Ishikawa (cell line): ENCODE data around the gene TSPEAR.
"Not testable (repeated sequence)": the region's sequence is repeated elsewhere in the genome, so short reads cannot be mapped to it uniquely, and the experiment has no call there.

Experiments
- CEBPB ChIP-seq: IDR thresholded peaks from 2 replicates; pipeline ENCODE4 v1.6.1; 2012
- CREB1 ChIP-seq: IDR thresholded peaks from 2 replicates; pipeline ENCODE4 v1.6.1; 2012; ENCODE audit warnings: low read depth
- EGR1 ChIP-seq: IDR thresholded peaks from 2 replicates; pipeline ENCODE4 v1.6.1; 2012
- EP300 ChIP-seq: IDR thresholded peaks from 2 replicates; pipeline ENCODE4 v1.6.1; 2012; ENCODE audit warnings: borderline replicate concordance
- FOXM1 ChIP-seq: IDR thresholded peaks from 2 replicates; pipeline ENCODE4 v1.6.1; 2012; ENCODE audit warnings: low read depth, borderline replicate concordance
- NFIC ChIP-seq: IDR thresholded peaks from 2 replicates; pipeline ENCODE4 v1.6.1; 2012
- RAD21 ChIP-seq: IDR thresholded peaks from 2 replicates; pipeline ENCODE4 v1.6.1; 2012; ENCODE audit warnings: low read depth
- TAF1 ChIP-seq: IDR thresholded peaks from 2 replicates; pipeline ENCODE4 v1.6.1; 2012; ENCODE audit warnings: low read depth, mild to moderate bottlenecking
- TCF12 ChIP-seq: IDR thresholded peaks from 2 replicates; pipeline ENCODE4 v1.6.1; 2012; ENCODE audit warnings: low read depth
- TEAD4 ChIP-seq: IDR thresholded peaks from 2 replicates; pipeline ENCODE4 v1.6.1; 2012
- YY1 ChIP-seq: IDR thresholded peaks from 2 replicates; pipeline ENCODE4 v1.6.1; 2012; ENCODE audit warnings: low read depth
- ZBTB7A ChIP-seq: IDR thresholded peaks from 2 replicates; pipeline ENCODE4 v1.6.1; 2012; ENCODE audit warnings: low read depth
- TF ChIP-seq, protein P1 (sequence below): IDR thresholded peaks from 2 replicates; pipeline ENCODE4 v1.6.1; 2012
- TF ChIP-seq, protein P2 (sequence below): IDR thresholded peaks from 2 replicates; pipeline ENCODE4 v1.6.1; 2012
- TF ChIP-seq, protein P3 (sequence below): IDR thresholded peaks from 2 replicates; pipeline ENCODE4 v1.6.1; 2012; ENCODE audit warnings: low read depth, mild to moderate bottlenecking

The TSPEAR gene

DNA sequence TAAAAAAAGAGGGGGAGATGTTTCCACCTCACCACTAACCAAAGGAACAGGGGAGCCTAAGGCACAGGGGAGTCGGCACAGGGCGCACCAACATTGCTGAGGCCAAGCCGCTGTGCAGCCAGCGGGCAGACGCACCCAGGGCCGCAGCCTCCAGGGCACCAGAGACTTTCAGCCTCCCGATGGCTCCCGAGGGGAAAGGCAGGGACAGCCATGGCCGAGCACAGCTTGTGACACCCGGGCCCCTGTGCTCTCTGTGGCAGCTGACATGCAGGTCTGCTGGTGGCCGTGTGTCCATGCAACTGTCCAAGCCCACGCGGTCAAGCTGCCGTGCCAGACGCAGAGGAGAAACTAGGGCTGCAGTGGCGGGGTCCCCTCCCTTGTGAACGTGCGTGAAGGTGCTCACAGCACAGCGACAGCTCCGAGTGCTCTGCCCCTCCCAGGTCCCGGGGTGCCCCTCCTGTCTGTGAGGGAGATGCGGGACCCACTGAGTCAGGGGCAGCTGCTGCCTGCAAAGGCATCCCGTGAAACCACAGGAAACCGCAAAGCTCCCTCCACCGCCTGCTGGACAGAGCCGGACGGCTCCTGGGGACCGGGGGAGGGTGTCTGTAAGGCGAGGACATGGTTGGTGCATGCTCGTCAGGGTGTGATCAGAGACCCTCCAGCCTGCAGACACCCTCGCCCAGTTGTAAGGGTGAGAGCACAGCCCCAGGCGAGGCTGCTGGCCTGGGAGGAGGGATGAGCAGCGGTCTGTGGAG is 62.6 kb downstream of the TSPEAR start:
- no peak for TF ChIP-seq CREB1

DNA sequence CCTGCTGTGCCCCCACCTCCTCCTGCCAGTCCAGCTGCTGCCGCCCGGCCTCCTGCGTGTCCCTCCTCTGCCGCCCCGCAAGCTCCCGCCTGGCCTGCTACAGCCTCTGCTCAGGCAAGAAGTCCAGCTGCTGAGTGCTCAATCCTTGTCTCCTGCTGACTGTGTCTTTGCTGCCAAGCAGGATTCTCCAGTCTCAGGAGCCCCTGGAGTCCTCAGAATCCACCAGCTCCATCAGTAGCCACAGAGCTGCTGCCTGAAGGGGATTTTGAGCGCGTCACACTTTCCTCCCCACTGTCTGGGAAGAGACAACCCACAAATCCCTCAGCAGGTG is 64.2 kb downstream of the TSPEAR start:
- no peak for TF ChIP-seq FOXM1
- no peak for TF ChIP-seq ZBTB7A
- TF ChIP-seq NFIC = no peak
- no peak for TF ChIP-seq TAF1
- TF ChIP-seq YY1 = no peak
- no peak for TF ChIP-seq EGR1
- no peak for TF ChIP-seq CEBPB
- TF ChIP-seq EP300 = no peak

DNA sequence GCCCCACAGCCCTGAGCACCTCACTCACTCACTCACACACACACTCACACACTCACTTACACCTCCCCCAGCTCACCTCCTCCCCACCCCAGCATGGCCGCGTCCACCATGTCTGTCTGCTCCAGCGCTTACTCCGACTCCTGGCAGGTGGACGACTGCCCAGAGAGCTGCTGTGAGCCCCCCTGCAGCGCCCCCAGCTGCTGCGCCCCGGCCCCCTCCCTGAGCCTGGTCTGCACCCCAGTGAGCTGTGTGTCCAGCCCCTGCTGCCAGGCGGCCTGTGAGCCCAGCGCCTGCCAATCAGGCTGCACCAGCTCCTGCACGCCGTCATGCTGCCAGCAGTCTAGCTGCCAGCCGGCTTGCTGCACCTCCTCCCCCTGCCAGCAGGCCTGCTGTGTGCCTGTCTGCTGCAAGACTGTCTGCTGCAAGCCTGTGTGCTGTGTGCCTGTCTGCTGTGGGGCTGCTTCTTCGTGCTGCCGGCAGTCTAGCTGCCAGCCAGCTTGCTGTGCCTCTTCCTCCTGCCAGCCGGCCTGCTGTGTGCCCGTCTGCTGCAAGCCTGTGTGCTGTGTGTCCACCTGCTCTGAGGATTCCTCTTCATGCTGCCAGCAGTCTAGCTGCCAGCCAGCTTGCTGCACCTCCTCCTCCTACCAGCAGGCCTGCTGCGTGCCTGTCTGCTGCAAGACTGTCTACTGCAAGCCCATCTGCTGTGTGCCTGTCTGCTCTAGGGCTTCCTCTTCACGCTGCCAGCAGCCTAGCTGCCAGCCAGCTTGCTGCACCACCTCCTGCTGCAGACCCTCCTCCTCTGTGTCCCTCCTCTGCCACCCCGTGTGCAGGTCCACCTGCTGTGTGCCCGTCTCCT is 64.8 kb downstream of the TSPEAR start, which contains the start of gene KRTAP10-11:
Gene KRTAP10-11 (plus strand): TSS at position 49 of the 856 bp plus-strand sequence. CDS start 45 bp downstream, at position 94.
- not testable (repeated sequence) for TF ChIP-seq FOXM1, TAF1
- TF ChIP-seq, protein P1, sequence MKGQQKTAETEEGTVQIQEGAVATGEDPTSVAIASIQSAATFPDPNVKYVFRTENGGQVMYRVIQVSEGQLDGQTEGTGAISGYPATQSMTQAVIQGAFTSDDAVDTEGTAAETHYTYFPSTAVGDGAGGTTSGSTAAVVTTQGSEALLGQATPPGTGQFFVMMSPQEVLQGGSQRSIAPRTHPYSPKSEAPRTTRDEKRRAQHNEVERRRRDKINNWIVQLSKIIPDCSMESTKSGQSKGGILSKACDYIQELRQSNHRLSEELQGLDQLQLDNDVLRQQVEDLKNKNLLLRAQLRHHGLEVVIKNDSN = not testable (repeated sequence)

DNA sequence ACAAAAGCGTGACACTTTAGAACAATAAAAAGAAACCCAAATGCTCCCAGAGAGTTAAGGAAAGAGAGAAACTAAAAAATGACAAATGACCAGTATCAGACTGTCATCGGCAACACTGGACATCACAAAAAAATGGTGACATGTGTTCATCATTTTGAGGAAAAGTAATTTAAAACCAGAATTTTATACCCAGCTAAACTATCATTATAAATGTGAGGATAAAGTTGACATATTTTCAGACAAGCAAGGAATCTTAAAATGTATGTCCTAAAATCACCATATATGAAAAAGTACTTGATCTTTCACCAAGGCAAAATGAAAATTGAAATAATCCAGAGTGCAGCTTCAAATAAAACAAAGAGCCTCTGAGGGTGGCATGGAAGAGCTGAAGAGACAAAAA is 66.5 kb downstream of the TSPEAR start:
- TF ChIP-seq FOXM1 (no peak), TAF1 (no peak), EP300 (no peak), YY1 (no peak), TEAD4 (no peak), ZBTB7A (no peak), TCF12 (no peak), CEBPB (no peak), NFIC (no peak), CREB1 (no peak), RAD21 (no peak), EGR1 (no peak)
- TF ChIP-seq, protein P1 = no peak
- TF ChIP-seq, protein P2, sequence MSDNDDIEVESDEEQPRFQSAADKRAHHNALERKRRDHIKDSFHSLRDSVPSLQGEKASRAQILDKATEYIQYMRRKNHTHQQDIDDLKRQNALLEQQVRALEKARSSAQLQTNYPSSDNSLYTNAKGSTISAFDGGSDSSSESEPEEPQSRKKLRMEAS = no peak
- TF ChIP-seq, protein P3, sequence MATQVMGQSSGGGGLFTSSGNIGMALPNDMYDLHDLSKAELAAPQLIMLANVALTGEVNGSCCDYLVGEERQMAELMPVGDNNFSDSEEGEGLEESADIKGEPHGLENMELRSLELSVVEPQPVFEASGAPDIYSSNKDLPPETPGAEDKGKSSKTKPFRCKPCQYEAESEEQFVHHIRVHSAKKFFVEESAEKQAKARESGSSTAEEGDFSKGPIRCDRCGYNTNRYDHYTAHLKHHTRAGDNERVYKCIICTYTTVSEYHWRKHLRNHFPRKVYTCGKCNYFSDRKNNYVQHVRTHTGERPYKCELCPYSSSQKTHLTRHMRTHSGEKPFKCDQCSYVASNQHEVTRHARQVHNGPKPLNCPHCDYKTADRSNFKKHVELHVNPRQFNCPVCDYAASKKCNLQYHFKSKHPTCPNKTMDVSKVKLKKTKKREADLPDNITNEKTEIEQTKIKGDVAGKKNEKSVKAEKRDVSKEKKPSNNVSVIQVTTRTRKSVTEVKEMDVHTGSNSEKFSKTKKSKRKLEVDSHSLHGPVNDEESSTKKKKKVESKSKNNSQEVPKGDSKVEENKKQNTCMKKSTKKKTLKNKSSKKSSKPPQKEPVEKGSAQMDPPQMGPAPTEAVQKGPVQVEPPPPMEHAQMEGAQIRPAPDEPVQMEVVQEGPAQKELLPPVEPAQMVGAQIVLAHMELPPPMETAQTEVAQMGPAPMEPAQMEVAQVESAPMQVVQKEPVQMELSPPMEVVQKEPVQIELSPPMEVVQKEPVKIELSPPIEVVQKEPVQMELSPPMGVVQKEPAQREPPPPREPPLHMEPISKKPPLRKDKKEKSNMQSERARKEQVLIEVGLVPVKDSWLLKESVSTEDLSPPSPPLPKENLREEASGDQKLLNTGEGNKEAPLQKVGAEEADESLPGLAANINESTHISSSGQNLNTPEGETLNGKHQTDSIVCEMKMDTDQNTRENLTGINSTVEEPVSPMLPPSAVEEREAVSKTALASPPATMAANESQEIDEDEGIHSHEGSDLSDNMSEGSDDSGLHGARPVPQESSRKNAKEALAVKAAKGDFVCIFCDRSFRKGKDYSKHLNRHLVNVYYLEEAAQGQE = no peak

DNA sequence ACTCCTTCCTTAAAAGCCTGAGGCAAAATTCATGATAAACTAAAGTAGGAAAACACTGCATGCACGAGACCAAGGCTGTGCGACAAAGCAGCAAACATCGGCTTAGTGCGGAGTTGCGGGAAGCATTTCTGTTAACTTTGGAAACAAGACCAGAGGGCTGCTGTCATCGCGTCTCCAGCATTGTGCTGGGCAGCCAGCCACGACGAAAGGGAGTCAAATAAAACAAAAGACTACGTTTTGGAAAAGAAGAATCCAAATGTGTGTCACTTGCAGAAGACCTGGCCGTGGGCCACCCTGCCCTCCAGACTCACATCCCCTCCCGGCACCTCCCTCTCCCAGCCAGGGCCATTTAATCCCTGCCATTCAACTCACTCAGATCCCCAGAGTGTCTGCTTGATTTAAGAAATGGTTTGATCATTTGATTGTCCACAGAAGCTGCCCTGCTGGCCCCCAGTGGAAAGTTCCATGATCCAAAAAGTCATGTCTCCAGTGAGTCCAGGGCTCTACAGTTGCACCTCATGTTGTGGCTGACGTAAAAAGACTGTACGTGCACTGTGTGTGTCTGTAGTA is 67.5 kb downstream of the TSPEAR start:
- TF ChIP-seq TAF1 = no peak
- no peak for TF ChIP-seq EP300
- TF ChIP-seq TEAD4 = no peak

DNA sequence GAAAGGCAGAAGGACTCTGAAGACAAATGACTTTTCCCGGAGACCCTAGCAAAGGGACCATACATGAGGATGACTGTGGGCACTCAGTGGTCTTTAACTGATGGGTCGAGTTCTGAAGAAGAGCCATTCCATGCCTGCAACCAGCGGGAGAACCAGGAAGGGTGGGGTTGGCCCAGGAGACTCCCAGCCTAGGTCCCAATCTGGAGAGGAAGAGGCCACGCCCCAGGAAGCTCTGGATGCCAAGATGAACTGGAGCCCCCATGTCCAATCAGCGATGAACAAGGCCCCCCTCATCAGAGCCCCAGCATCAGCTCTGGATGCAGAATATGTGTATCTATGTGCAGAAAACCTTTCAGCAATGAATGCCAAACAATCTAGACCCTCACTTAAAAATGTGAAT is 70.6 kb downstream of the TSPEAR start:
- TF ChIP-seq YY1 (no peak), TAF1 (no peak), ZBTB7A (no peak), TEAD4 (no peak), TCF12 (no peak), EGR1 (no peak), NFIC (no peak), FOXM1 (no peak), RAD21 (no peak), CREB1 (no peak), EP300 (no peak), CEBPB (no peak)
- TF ChIP-seq, protein P1 = no peak
- TF ChIP-seq, protein P2 = no peak
- TF ChIP-seq, protein P3 = no peak
